ENCODE results near the gene GPC1.
"Not testable (repeated sequence)": the region's sequence is repeated elsewhere in the genome, so short reads cannot be mapped to it uniquely, and the experiment has no call there.

GPC1 gene

GRCh38 chr2:240435457-240435947, at the start of gene GPC1:
GPC1 (plus strand) TSS chr2:240435663; CDS start chr2:240435919, 256 bp downstream.
- no peak for DNase-seq

- DNase-seq = no peak
Measured at GRCh38 chr2:240386326-240386725, 49.1 kb upstream of the GPC1 start.

- DNase-seq = not testable (repeated sequence)
Measured at GRCh38 chr2:240386743-240387142, 48.7 kb upstream of the GPC1 start.

- DNase-seq = no peak
Measured at GRCh38 chr2:240387325-240387668, 48.2 kb upstream of the GPC1 start.

GRCh38 chr2:240387669-240388358, 47.6 kb upstream of the GPC1 start:
- DNase-seq = no peak

- no peak for DNase-seq
Measured at GRCh38 chr2:240388471-240389301, 46.8 kb upstream of the GPC1 start.

- no peak for DNase-seq
Measured at GRCh38 chr2:240389302-240389805, 46.1 kb upstream of the GPC1 start.

GRCh38 chr2:240390091-240391073, 45.1 kb upstream of the GPC1 start:
- no peak for DNase-seq

GRCh38 chr2:240391111-240392051, 44.1 kb upstream of the GPC1 start:
- DNase-seq = no peak

- no peak for DNase-seq
Measured at GRCh38 chr2:240392084-240392947, 43.1 kb upstream of the GPC1 start.

- DNase-seq = no peak
Measured at GRCh38 chr2:240392948-240393830, 42.3 kb upstream of the GPC1 start.

GRCh38 chr2:240393831-240394410, 41.5 kb upstream of the GPC1 start:
- DNase-seq = no peak

- no peak for DNase-seq
Measured at GRCh38 chr2:240394549-240394948, 40.9 kb upstream of the GPC1 start.

GRCh38 chr2:240395448-240395847, 40.0 kb upstream of the GPC1 start:
- DNase-seq = no peak

GRCh38 chr2:240395896-240396622, 39.4 kb upstream of the GPC1 start:
- no peak for DNase-seq

- DNase-seq = no peak
Measured at GRCh38 chr2:240396623-240397541, 38.6 kb upstream of the GPC1 start.

GRCh38 chr2:240397542-240397916, 37.9 kb upstream of the GPC1 start:
- DNase-seq = no peak
